AG04450 (cell line): Measurements from ENCODE around the gene SEPSECS. TPM values are rescaled to one million over a fixed set of nuclear protein-coding genes. Genes with fewer than 3 reads are reported as not detected.

Experiments used
- CTCF ChIA-PET: fragments of 300-600, 350-600 bp; formaldehyde crosslinking; extraction: SDS; loops from one replicate; lab custom pipeline; 2022; ENCODE audit warnings: antibody characterized with exemption, inconsistent platforms; lab: Charles Lee
- POLR2A ChIA-PET: fragments of 350-600 bp; formaldehyde crosslinking; extraction: SDS; loops from one replicate; lab custom pipeline; 2021; ENCODE audit warnings: antibody characterized with exemption, inconsistent platforms; lab: Yijun Ruan, JAX
- DNase-seq: peaks from one replicate; pipeline ENCODE4 v3.0.0-alpha.2; 2011; ENCODE audit warnings: low read depth, low spot score
- H3K27ac ChIP-seq: one replicate; pipeline ENCODE4 v1.5.1; 2012; ENCODE audit warnings: low read depth, low read length, control low read depth
- H3K27me3 ChIP-seq: one replicate; pipeline ENCODE4 v1.6.0; 2012; ENCODE audit warnings: low read length; ENCODE audit not compliant: control insufficient read depth, insufficient read depth
- H3K4me3 ChIP-seq: 2 replicates; pipeline ENCODE4 v1.5.1; 2011; ENCODE audit warnings: mild to moderate bottlenecking, low read depth, low read length, control low read depth
- H3K9me3 ChIP-seq: 2 replicates; pipeline ENCODE4 v1.5.1; 2012; ENCODE audit warnings: low read length; ENCODE audit not compliant: control insufficient read depth, insufficient read depth
- polyA plus RNA-seq: library from polyadenylated mRNA; depleted of rRNA; stranded (reverse); fragments of >200 nt; gene quantifications from 2 replicates; pipeline ENCODE4 v1.2.3, GENCODE V29; 2011
- TF ChIP-seq, protein P1 (sequence below): IDR thresholded peaks from 2 replicates; pipeline ENCODE4 v1.5.1; 2011; ENCODE audit warnings: low read depth, low read length, control low read depth, inconsistent platforms

Gene SEPSECS
- polyA plus RNA-seq, 1 experiment: 6.2 TPM

DNA sequence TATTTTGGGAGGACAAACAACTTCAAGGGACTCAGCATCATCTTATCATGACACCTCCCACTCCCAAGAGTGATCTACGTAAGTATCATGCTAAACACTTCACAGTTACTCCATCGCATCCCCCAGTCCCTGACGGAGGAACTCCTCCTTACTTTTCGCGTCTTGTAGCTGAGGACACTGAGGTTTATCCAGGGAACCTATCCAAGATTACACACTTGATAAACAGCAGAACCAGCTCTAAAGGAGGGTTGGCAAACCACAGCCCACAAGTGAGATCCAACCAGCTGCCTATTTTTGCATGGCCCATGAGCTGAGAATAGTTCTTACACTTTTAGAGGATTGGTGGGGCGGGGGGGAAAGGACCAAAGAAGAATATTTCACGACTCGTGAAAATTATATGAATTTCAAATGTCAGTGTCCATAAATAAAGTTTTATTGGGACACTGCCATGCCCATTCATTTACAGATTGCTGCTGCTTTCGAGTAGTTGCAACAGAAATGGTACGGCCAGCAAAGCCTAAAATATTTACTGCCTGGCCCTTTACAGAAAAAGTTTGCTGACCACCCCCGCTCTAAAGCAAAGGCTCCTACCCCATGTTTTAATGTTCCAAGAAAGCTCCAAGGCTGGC lies 47.8 kb downstream of the SEPSECS start:
- Histone ChIP-seq H3K27me3 (peaks cover 15% of the 10 kb centered on the region), H3K27ac (no peak overlapping the region), H3K9me3 (no peaks in the 10 kb centered on the region), H3K4me3 (no peak overlapping the region)
- no peak for DNase-seq
- TF ChIP-seq, protein P1, sequence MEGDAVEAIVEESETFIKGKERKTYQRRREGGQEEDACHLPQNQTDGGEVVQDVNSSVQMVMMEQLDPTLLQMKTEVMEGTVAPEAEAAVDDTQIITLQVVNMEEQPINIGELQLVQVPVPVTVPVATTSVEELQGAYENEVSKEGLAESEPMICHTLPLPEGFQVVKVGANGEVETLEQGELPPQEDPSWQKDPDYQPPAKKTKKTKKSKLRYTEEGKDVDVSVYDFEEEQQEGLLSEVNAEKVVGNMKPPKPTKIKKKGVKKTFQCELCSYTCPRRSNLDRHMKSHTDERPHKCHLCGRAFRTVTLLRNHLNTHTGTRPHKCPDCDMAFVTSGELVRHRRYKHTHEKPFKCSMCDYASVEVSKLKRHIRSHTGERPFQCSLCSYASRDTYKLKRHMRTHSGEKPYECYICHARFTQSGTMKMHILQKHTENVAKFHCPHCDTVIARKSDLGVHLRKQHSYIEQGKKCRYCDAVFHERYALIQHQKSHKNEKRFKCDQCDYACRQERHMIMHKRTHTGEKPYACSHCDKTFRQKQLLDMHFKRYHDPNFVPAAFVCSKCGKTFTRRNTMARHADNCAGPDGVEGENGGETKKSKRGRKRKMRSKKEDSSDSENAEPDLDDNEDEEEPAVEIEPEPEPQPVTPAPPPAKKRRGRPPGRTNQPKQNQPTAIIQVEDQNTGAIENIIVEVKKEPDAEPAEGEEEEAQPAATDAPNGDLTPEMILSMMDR: no peak
- ChIA-PET POLR2A (interaction anchor here (0.6 kb wide), 1 partner anchor 9 kb away, joined by 3 read pairs; no protein-coding TSS in a partner anchor), CTCF (interaction anchor here (0.8 kb wide), 1 partner anchor 200 kb away, joined by 3 read pairs; no protein-coding TSS in a partner anchor)

DNA sequence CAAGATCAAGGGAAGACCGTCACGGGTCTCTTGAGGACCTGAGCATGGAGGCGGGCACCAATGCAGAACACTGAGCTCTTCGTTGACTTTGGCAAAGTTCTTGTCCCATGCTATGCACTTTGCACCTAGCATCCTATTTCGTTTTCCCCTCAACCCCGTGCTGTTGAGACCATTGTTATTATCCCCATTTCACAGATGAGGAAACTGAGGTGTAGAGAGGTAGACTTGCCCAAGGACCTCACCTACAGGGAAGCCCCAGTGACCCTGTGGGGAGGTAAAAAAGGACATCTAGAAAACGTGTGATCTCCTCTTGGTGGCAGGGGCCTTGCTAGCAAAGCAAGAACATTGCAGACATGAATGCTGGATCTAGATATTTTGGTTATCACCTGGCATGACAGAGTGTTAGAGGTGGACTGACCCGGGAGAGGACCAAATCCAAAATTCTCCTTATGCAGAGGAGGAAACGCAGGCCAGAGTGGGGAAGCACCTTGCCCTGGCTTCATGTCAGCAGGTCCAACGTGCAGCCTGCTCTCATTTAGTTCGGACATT lies 48.5 kb downstream of the SEPSECS start:
- Histone ChIP-seq H3K4me3 (no peak overlapping the region), H3K9me3 (no peaks in the 10 kb centered on the region), H3K27me3 (peaks cover 16% of the 10 kb centered on the region), H3K27ac (no peak overlapping the region)
- CTCF ChIA-PET: no interaction called here
- no peak for DNase-seq
- TF ChIP-seq, protein P1: no peak
- POLR2A ChIA-PET: interaction anchor here (0.6 kb wide), 1 partner anchor 9 kb away, joined by 3 read pairs; no protein-coding TSS in a partner anchor

DNA sequence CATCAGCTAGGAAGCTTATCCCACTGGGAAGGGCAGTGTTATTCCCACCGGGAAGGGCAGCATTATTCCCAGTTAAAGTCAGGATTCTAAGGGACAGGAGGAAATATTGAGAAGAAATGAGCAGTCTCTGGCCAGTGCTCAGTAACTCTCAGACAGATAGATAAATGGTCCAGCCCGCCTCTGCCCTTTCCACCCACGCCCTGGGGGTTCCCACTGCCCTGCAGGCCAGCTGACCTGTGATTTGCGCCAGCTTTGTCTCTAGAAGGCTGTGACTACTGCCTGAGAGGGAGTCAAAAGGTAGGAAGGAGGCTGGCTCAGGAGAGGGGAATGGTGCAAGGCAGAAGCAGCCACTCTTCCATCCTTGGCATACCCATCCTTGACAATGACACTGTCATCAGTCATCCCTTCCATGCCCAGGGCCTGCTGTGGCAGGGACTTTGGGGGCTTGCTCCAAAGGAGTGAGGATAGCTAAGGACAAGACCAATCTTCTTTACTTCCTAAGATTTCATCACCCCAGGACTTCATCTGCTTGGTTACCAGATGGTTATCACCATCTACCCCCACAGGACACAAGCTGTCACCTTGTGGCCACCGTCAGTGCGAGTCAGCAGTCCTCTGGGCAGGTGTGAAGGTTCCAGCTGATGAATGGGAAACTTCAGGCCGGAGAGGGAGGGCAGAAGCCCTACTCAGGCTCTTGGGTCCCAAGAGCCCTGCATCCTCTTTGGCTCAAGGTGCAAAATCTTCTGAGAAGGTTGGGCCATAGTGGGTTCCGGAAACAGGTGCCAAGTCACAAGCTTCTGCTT lies 49.5 kb downstream of the SEPSECS start:
- CTCF ChIA-PET: no interaction called here

DNA sequence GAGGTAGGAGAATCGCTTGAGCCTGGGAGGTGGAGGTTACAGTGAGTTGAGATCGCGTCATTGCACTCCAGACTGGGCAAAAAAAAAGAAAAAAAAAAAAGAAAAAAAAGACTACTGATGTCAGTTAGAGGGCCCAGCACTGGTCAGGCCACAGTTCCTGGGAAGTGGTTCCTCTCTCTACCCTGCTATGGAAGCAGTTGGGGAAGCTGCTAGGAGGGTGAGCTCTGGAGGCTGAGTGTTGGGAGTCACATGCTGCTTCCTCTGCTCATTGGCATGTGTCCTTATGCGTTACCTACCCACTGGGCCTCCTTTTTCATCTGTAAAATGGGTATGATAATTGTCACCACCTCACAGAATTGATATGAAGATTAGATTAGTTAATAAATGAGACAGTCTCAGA lies 50.7 kb downstream of the SEPSECS start:
- CTCF ChIA-PET: interaction anchor here (0.7 to 1.6 kb wide), 2 partner anchors 35 to 238 kb away, joined by 4 to 7 read pairs; no protein-coding TSS in a partner anchor
- POLR2A ChIA-PET: no interaction called here

More for the DNA sequence above, 49.5 kb downstream of the SEPSECS start:
- no peak for DNase-seq
- H3K27me3 ChIP-seq: peaks cover 20% of the 10 kb centered on the region
- H3K9me3 ChIP-seq: no peaks in the 10 kb centered on the region
- H3K4me3 ChIP-seq: no peak overlapping the region
- TF ChIP-seq, protein P1: no peak
- POLR2A ChIA-PET: no interaction called here
- H3K27ac ChIP-seq: no peak overlapping the region

More for the DNA sequence above, 50.7 kb downstream of the SEPSECS start:
- no peak overlapping the region for H3K27ac ChIP-seq
- peaks cover 28% of the 10 kb centered on the region for H3K27me3 ChIP-seq
- TF ChIP-seq, protein P1: no peak
- H3K4me3 ChIP-seq: no peak overlapping the region
- DNase-seq: no peak
- no peaks in the 10 kb centered on the region for H3K9me3 ChIP-seq
